ENCODE results near the gene MAJIN. TPM values are rescaled to one million over a fixed set of nuclear protein-coding genes. Genes with fewer than 3 reads are reported as not detected.
"Not testable (repeated sequence)": the region's sequence is repeated elsewhere in the genome, so short reads cannot be mapped to it uniquely, and the experiment has no call there.

Gene MAJIN
- polyA plus RNA-seq, 3 donors, result not detected

DNA sequence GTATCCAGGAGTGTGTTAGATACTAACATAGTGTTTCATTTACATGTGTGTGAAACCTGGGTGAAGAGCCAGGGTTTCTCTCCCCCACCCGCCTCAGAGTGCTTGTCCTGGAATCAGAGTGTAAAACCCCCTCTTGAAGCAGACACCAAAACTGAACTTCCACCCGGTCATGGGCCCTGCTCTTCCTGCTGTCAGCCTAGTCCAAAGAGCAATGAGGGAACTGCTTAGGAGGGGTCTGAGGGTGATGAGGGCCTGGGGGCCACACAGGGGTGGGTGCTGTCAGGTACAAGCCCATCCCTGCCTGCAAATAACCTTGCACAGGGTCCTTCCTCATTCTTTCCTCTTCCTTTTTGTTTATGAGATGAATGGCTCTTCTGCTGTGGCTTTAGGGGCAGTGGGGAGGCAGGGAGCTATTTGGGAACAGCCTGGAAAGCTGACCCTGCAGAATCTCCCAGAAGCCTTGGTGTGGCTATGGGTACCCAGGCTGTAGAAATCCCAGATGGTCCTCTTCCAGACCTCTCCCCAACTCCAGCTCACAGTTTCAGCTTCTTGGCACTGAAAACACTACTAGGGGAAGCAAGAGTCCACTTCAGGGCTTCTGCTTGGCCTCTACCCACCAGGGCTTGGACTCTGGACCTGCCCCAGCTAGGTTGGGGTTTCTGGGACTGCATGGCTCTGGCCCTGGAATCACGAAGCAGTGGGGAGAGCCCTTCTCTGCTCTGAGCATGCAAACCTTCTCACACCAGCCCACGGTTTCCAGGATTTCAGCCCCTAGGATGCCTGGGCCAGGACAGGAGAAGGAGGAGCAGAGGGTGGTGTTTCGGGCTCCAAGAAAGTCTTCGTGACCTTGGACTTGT, 16.3 kb upstream of the MAJIN start:
- DNase-seq, result no peak
- peaks cover 62% of the 10 kb centered on the region for H3K4me1 Mint-ChIP-seq
- Histone ChIP-seq H4K20me1 (ENCODE audit: insufficient read depth, low read length) (no peaks in the 10 kb centered on the region), H3K4me2 (replicated peaks; ENCODE audit: extremely low read depth, low read length, poor library complexity, severe bottlenecking) (peak overlapping the region; percentile 36), H2AFZ (ENCODE audit: insufficient read depth, low read depth, low read length, poor library complexity, severe bottlenecking) (no peak overlapping the region), H3K4me3 (replicated peaks in 1 of 3; ENCODE audit: low read depth in 2 of 3, low read length in 3 of 3) (peak overlapping the region in 1 of 3 experiments; percentile 71), H3K9ac (ENCODE audit: insufficient read depth, low read length, poor library complexity, severe bottlenecking) (no peak overlapping the region), H3K9me3 (replicated peaks in 1 of 2; ENCODE audit: control insufficient read depth in 1 of 2, insufficient read depth in 1 of 2, low read length in 2 of 2) (no peaks in the 10 kb centered on the region), H3K27me3 (ENCODE audit: control insufficient read depth in 2 of 2, insufficient read depth in 2 of 2, low read length in 2 of 2) (no peaks in the 10 kb centered on the region), H3K36me3 (replicated peaks in 1 of 2; ENCODE audit: control insufficient read depth in 1 of 2, insufficient read depth in 2 of 2, low read length in 2 of 2) (no peaks in the 10 kb centered on the region), H3K79me2 (ENCODE audit: insufficient read depth, low read length) (no peaks in the 10 kb centered on the region), H3K4me1 (ENCODE audit: control insufficient read depth in 1 of 2, insufficient read depth in 2 of 2, low read length in 2 of 2) (peaks cover 50 to 60% of the 10 kb centered on the region in 2 donors), H3K27ac (ENCODE audit: low read depth in 1 of 2, low read length in 2 of 2) (no peak overlapping the region)
- H3K27me3 Mint-ChIP-seq (ENCODE audit: low read depth in 3 of 3), result peaks cover 4 to 10% (median 7%) of the 10 kb centered on the region in 3 donors
- WGBS (ENCODE audit: insufficient coverage), result 80% methylated on average over 1 of the region's 6 CpGs
- intact Hi-C loops (cut with micrococcal nuclease), result no loop called here
- H3K9me3 Mint-ChIP-seq, result peaks cover 0 to 2% (median 0%) of the 10 kb centered on the region in 7 donors
- peak overlapping the region in 4 of 7 donors; percentile 53 to 78 (median 76) for H3K27ac Mint-ChIP-seq
- no peak for TF ChIP-seq CTCF (IDR thresholded peaks at IDR 0.05)
- no peak overlapping the region for H3K4me3 Mint-ChIP-seq
- peaks cover 17 to 24% of the 10 kb centered on the region in 2 donors for H3K36me3 Mint-ChIP-seq

GRCh38 chr11:64983339-64983738, 11.4 kb upstream of the MAJIN start:
- H2AFZ ChIP-seq (ENCODE audit: insufficient read depth, low read depth, low read length, poor library complexity, severe bottlenecking); H3K36me3 ChIP-seq (replicated peaks in 1 of 2; ENCODE audit: control insufficient read depth in 1 of 2, insufficient read depth in 2 of 2, low read length in 2 of 2); H3K79me2 ChIP-seq (ENCODE audit: insufficient read depth, low read length); H4K20me1 ChIP-seq (ENCODE audit: insufficient read depth, low read length); H3K27ac Mint-ChIP-seq; H3K9me3 Mint-ChIP-seq; intact Hi-C loops (cut with micrococcal nuclease); H3K4me3 ChIP-seq (replicated peaks in 1 of 3; ENCODE audit: low read depth in 2 of 3, low read length in 3 of 3); H3K4me2 ChIP-seq (replicated peaks; ENCODE audit: extremely low read depth, low read length, poor library complexity, severe bottlenecking); H3K9me3 ChIP-seq (replicated peaks in 1 of 2; ENCODE audit: control insufficient read depth in 1 of 2, insufficient read depth in 1 of 2, low read length in 2 of 2); H3K27ac ChIP-seq (ENCODE audit: low read depth in 1 of 2, low read length in 2 of 2); H3K36me3 Mint-ChIP-seq; H3K9ac ChIP-seq (ENCODE audit: insufficient read depth, low read length, poor library complexity, severe bottlenecking); H3K27me3 ChIP-seq (ENCODE audit: control insufficient read depth in 2 of 2, insufficient read depth in 2 of 2, low read length in 2 of 2); DNase-seq: not testable (repeated sequence)
- Mint-ChIP-seq H3K4me1 (peaks cover 24% of the 10 kb centered on the region), H3K27me3 (ENCODE audit: low read depth in 3 of 3) (peaks cover 6 to 18% (median 9%) of the 10 kb centered on the region in 3 donors), H3K4me3 (peak overlapping the region in 1 of 2 donors; percentile 26)
- WGBS (ENCODE audit: insufficient coverage), result no CpG with 5 or more reads among the region's 5 CpGs
- peaks cover 15 to 22% of the 10 kb centered on the region in 2 donors for H3K4me1 ChIP-seq (ENCODE audit: control insufficient read depth in 1 of 2, insufficient read depth in 2 of 2, low read length in 2 of 2)
